Fibroblast of the aortic adventitia (primary cell): Measurements from ENCODE around the gene DHRS7. TPM values are rescaled to one million over a fixed set of nuclear protein-coding genes. Genes with fewer than 3 reads are reported as not detected.

ENCODE experiments used
- DNase-seq: peaks from one replicate; pipeline ENCODE4 v3.0.0-alpha.2; 2010; ENCODE audit warnings: low read depth
- H3K4me3 ChIP-seq: 2 replicates; pipeline ENCODE4 v1.5.1; 2011; ENCODE audit warnings: low read depth, mild to moderate bottlenecking, control low read depth, low read length, moderate library complexity
- total RNA-seq: library from RNA; depleted of rRNA; stranded (reverse); fragments of >200 nt; gene quantifications from 2 replicates; pipeline ENCODE4 v1.2.3, GENCODE V29; 2012; ENCODE audit warnings: low replicate concordance
- TF ChIP-seq, protein P1 (sequence below): IDR thresholded peaks from 2 replicates; pipeline ENCODE4 v1.5.1; 2011; ENCODE audit warnings: mild to moderate bottlenecking, low read length, control low read depth, inconsistent platforms; ENCODE audit not compliant: insufficient read depth

Gene DHRS7
- total RNA-seq, 1 donor = 37.5 TPM

GRCh38 chr14:60095231-60095630 lies 70.0 kb downstream of the DHRS7 start:
- DNase-seq = no peak
- TF ChIP-seq, protein P1, sequence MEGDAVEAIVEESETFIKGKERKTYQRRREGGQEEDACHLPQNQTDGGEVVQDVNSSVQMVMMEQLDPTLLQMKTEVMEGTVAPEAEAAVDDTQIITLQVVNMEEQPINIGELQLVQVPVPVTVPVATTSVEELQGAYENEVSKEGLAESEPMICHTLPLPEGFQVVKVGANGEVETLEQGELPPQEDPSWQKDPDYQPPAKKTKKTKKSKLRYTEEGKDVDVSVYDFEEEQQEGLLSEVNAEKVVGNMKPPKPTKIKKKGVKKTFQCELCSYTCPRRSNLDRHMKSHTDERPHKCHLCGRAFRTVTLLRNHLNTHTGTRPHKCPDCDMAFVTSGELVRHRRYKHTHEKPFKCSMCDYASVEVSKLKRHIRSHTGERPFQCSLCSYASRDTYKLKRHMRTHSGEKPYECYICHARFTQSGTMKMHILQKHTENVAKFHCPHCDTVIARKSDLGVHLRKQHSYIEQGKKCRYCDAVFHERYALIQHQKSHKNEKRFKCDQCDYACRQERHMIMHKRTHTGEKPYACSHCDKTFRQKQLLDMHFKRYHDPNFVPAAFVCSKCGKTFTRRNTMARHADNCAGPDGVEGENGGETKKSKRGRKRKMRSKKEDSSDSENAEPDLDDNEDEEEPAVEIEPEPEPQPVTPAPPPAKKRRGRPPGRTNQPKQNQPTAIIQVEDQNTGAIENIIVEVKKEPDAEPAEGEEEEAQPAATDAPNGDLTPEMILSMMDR = no peak
- H3K4me3 ChIP-seq = no peak overlapping the region

- TF ChIP-seq, protein P1 = no peak
- DNase-seq = peak; percentile 44
- H3K4me3 ChIP-seq = peak overlapping the region; percentile 93
Measured at GRCh38 chr14:60094306-60094897, 70.8 kb downstream of the DHRS7 start.

Other genes starting within 250 kb of the DHRS7 start
- not detected in 2 replicates for gene LRRC9, start 245.3 kb downstream of the DHRS7 start, total RNA-seq
- 114 and 256 TPM in 2 replicates for gene PCNX4, start 73.5 kb downstream of the DHRS7 start, total RNA-seq
- 30.9 and 31.0 TPM in 2 replicates for gene PPM1A, start 83.8 kb upstream of the DHRS7 start, total RNA-seq